HG03095 (cell line): ENCODE data around the gene PLEKHM1.

ENCODE experiments used
- ATAC-seq: cut with Tn5 transposase; IDR thresholded peaks from one replicate; pipeline ENCODE4 v1.9.1; 2021; ENCODE audit warnings: moderate library complexity; ENCODE audit not compliant: unreplicated experiment

Gene PLEKHM1

DNA sequence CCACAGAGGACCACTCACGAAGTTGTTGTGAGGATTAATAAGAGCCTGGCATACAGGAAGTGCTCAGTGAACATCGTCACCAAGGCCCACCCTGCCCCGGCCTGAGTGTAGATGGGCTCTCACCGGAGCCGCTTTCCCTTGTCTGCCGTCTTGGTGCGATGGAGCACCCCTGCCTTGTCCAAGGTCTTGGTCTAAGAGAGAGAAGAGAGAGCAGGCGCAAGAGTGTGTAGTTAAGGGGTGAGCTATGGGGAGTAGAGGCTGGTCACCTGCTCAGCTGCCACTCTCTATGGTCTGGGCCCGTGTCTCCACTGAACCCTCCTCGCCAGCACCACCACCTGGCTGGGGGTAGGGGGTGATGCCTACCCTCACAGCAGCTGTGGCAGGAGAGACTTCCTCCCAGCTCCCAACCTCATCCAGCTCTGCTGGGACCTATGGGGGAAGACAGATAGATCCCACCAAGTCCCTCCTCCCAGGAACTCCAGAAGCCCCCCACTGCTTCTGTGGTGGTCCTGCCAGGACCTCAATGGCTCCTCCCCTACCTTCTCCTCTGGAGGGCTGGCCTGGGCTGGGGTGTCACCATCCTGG lies 86.5 kb downstream of the PLEKHM1 start:
- no peak for ATAC-seq

- ATAC-seq: no peak
Observed at GRCh38 chr17:45402916-45403315, 87.6 kb downstream of the PLEKHM1 start.

DNA sequence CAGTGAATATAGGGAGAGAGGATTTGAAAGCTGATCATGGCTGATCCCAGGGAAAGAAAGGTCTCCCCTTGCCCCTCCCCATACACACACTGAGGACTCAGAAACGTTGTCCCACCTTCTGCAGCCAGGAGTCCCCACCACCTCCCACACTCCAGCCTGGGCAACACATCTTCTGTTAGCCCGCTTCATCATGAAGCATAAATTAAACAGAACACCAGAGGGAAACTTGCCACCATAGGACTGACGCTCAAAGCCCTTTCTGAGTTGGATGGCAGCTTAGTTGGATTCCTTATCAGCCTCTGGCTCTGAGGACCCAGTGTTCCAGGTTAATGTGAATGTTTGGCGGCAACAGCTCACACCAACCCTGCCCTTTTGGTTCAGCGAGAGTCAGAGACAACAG lies 91.7 kb downstream of the PLEKHM1 start:
- ATAC-seq: no peak

- no peak for ATAC-seq
Observed at GRCh38 chr17:45397796-45398195, 92.7 kb downstream of the PLEKHM1 start.

GRCh38 chr17:45396496-45397205 lies 93.9 kb downstream of the PLEKHM1 start:
- no peak for ATAC-seq

DNA sequence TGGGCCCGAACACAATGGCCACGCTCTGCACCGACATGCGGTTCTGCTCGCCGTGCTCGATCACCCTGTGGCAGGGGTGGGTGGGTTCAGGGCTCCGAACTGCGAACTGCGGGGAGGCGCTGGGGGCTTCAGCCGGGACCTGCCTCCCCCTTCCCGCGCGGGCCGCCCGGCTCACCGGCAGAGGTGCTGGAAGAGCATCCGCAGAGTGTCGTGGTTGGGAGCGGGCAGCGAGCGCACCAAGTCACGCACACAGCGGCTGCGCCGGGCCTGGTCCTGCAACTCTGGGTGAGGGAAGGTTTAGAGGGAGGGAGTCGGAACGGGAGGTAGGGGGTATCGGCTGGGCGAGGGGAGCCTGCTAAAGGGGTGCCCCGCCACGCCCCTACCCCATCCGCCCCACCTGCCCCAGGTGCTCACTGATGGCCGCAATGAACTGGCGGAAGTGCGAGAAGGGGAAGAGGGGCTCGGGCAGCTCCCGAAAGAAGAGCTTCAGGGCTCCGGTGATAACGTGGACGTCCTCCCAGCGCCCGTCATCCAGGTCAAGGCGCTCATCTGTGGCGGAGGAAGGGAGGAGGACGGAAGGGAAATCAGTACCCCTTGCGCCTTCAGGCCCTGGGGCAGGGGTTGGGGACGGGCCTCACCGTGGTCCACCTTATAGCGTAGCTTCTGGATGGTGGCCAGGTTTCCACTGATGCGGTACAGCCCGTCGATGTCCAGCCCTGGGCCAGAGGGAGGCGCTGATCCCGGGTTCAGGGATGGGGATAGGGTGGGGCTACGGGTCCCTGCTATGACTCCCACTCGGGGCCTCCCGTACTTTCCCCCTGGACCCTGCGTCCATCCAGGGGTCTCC lies 94.7 kb downstream of the PLEKHM1 start:
- no peak for ATAC-seq

- ATAC-seq: no peak
Observed at GRCh38 chr17:45394913-45395568, 95.5 kb downstream of the PLEKHM1 start.

DNA sequence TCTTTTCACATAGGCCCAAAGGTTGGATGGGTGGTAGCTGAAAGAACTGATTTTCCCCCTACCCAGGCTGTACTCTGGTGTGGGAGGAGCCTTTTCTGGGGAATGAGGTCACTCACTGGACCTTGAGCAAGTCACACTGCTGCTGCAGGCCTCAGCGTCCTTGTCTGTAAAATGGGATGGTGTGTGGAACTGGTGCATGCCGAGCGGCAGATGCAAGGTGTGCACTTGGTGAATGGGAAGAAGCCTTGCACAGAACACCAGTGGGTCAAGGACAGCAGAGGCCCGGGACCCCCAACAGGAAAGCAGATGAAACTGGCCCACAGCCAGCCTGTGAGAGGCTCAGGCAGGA lies 96.0 kb downstream of the PLEKHM1 start:
- ATAC-seq: no peak

- ATAC-seq: no peak
Observed at GRCh38 chr17:45394091-45394490, 96.4 kb downstream of the PLEKHM1 start.

- no peak for ATAC-seq
Observed at GRCh38 chr17:45393411-45393810, 97.1 kb downstream of the PLEKHM1 start.

DNA sequence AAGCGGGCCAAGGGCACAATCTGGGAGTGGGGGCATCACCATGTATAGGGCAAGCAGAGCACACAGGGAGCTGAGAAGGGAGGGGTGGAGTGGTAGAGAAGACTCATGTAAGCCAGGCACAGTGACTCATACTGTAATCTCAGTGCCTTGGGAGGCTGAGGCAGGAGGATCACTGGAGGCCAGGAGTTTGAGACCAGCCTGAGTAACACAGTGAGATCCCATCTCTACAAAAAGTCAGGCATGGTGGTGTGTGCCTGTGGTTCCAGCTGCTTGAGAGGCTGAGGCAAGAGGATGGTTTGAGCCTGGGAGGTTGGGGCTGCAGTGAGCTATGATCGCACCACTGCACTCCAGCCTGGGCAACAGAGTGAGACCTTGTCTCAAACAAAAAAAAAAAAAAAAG lies 98.6 kb downstream of the PLEKHM1 start:
- ATAC-seq: no peak

GRCh38 chr17:45391291-45391690 lies 99.2 kb downstream of the PLEKHM1 start:
- no peak for ATAC-seq

DNA sequence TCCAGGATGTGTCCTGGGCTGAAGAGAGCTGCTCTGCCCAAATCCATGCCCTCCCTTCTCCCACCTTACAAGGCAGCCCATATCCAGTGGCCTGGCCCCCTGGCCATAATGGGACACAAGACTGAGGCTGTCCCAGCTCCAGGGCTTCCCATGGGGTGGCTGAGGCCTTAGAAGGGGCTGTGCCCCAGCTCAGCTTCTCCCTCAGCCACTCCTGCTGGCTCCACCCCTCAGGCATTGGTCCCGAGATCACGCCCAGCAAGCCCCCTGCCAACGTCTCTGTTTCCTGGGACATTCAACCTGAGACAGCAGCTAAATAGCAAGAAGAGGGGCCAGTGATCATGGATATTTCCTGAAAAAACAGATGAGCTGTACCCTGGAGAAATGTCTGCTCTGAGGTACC lies 101.2 kb downstream of the PLEKHM1 start:
- no peak for ATAC-seq

DNA sequence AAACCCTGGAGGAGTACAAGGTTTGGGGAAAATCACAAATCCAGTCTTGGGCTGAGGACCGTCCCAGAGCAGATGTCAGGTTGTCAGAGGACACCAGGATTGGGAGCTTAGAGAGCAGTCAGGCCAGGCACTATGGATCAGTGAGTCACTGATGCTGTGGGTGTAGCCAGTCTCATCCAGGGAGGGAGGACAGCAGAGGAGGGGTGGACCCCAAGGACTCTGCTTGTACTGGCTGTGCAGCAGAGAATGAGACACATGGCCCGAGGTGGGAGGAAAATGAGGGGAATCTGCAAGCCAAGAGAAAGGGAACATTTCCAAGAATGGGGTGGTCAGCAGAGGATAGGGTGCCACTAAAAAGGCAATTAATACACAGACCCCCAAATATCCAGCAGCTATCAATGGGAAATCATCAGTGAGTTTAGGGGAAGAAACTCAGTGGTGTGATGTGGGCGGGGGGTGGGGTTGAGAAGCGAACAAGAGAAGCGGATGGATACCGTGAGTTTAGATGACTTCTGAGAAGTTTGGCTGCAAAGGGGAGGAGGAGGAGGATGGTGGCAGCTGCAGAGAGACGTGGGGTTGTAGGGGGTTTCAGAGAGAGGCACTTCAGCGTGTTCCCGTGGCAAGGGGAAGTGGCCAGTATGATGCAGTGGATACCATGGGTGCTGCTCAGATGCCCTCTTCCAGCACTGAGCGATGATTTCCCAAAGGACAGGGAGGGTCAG lies 101.8 kb downstream of the PLEKHM1 start:
- no peak for ATAC-seq

DNA sequence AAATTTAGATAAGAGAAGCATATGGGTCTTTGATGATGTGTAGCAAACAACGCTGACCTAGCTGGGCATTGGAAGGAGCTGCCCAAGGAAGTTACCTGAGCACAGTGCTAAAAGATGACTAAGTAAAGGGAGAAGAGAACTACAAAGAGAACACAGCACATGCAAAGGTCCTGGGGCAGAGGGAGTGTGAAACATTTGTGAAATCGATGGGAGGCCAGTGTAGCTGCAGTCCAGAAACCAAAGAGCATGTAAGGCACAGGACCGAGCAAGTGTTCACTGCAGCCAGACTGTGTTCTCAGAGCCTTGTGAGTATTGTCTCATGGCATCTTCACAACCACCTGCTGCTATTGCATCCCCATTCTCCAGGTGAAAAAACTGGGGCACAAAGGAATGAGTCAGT lies 102.8 kb downstream of the PLEKHM1 start:
- no peak for ATAC-seq

DNA sequence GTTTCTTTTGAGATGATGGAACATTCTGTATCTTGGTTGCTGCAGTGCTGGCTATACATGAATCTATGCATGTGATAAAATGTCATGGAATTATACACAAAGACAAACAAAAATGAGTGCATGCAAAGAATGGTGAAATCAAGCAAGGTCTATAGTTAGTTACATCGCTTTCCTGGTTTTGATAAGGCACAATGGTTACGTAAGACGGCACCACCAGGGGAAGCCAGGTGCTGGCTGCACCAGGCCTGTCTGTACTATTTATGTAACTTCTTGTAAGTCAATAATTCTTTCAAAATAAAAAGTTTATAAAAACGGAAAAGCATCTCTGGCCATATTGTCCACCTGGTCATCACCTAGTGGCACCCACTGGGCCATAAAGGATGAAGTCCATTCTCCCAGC lies 104.3 kb downstream of the PLEKHM1 start:
- ATAC-seq: no peak
